ENCODE data around the gene CDIP1. TPM values are rescaled to one million over a fixed set of nuclear protein-coding genes. Genes with fewer than 3 reads are reported as not detected.
A peak's percentile ranks its signal among the peaks of the same experiment; 100 is the strongest.

CDIP1 gene
- total and polyA plus RNA-seq, 2 experiments from 2014 or later = 39.2 to 57.6 TPM

DNA sequence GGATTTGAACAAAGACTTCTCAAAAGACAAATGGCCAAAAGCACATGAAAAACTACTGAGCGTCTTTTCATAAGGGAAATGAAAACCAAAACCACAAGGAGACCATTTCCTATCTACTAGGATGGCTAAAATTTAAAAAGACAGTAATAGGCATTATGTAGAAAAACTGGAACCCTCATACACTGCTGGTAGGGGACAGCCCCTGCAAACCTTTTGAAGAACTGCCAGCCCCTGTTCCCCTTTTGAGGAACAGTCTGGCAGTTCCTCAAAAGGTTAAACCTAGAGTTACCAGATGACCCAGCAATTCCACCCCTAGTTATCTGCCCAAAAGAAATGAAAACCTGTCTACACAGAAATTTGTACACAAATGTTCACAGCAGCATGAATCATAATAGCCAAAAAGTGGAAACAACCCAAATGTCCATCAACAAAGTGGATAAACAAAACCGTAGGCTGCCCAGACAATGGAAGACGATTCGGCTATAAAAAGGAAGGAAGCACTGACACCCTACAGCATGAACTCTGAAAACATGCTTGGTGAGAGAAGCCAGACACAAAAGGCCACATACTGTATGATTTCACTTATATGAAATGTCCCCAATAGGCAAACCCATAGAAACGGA is 22.9 kb downstream of the CDIP1 start (continued):
- TF ChIP-seq, protein P1, sequence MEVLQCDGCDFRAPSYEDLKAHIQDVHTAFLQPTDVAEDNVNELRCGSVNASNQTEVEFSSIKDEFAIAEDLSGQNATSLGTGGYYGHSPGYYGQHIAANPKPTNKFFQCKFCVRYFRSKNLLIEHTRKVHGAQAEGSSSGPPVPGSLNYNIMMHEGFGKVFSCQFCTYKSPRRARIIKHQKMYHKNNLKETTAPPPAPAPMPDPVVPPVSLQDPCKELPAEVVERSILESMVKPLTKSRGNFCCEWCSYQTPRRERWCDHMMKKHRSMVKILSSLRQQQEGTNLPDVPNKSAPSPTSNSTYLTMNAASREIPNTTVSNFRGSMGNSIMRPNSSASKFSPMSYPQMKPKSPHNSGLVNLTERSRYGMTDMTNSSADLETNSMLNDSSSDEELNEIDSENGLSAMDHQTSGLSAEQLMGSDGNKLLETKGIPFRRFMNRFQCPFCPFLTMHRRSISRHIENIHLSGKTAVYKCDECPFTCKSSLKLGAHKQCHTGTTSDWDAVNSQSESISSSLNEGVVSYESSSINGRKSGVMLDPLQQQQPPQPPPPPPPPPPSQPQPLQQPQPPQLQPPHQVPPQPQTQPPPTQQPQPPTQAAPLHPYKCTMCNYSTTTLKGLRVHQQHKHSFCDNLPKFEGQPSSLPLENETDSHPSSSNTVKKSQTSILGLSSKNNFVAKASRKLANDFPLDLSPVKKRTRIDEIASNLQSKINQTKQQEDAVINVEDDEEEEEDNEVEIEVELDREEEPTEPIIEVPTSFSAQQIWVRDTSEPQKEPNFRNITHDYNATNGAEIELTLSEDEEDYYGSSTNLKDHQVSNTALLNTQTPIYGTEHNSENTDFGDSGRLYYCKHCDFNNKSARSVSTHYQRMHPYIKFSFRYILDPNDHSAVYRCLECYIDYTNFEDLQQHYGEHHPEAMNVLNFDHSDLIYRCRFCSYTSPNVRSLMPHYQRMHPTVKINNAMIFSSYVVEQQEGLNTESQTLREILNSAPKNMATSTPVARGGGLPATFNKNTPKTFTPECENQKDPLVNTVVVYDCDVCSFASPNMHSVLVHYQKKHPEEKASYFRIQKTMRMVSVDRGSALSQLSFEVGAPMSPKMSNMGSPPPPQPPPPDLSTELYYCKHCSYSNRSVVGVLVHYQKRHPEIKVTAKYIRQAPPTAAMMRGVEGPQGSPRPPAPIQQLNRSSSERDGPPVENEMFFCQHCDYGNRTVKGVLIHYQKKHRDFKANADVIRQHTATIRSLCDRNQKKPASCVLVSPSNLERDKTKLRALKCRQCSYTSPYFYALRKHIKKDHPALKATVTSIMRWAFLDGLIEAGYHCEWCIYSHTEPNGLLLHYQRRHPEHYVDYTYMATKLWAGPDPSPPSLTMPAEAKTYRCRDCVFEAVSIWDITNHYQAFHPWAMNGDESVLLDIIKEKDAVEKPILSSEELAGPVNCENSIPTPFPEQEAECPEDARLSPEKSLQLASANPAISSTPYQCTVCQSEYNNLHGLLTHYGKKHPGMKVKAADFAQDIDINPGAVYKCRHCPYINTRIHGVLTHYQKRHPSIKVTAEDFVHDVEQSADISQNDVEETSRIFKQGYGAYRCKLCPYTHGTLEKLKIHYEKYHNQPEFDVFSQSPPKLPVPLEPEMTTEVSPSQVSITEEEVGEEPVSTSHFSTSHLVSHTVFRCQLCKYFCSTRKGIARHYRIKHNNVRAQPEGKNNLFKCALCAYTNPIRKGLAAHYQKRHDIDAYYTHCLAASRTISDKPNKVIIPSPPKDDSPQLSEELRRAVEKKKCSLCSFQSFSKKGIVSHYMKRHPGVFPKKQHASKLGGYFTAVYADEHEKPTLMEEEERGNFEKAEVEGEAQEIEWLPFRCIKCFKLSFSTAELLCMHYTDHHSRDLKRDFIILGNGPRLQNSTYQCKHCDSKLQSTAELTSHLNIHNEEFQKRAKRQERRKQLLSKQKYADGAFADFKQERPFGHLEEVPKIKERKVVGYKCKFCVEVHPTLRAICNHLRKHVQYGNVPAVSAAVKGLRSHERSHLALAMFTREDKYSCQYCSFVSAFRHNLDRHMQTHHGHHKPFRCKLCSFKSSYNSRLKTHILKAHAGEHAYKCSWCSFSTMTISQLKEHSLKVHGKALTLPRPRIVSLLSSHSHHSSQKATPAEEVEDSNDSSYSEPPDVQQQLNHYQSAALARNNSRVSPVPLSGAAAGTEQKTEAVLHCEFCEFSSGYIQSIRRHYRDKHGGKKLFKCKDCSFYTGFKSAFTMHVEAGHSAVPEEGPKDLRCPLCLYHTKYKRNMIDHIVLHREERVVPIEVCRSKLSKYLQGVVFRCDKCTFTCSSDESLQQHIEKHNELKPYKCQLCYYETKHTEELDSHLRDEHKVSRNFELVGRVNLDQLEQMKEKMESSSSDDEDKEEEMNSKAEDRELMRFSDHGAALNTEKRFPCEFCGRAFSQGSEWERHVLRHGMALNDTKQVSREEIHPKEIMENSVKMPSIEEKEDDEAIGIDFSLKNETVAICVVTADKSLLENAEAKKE (CRISPR knock-in tag; IDR thresholded peaks at IDR 0.05) = no peak
- no peak for TF ChIP-seq ZNF331 (CRISPR knock-in tag; IDR thresholded peaks at IDR 0.05; ENCODE audit: low read depth)
- TF ChIP-seq, protein P2, sequence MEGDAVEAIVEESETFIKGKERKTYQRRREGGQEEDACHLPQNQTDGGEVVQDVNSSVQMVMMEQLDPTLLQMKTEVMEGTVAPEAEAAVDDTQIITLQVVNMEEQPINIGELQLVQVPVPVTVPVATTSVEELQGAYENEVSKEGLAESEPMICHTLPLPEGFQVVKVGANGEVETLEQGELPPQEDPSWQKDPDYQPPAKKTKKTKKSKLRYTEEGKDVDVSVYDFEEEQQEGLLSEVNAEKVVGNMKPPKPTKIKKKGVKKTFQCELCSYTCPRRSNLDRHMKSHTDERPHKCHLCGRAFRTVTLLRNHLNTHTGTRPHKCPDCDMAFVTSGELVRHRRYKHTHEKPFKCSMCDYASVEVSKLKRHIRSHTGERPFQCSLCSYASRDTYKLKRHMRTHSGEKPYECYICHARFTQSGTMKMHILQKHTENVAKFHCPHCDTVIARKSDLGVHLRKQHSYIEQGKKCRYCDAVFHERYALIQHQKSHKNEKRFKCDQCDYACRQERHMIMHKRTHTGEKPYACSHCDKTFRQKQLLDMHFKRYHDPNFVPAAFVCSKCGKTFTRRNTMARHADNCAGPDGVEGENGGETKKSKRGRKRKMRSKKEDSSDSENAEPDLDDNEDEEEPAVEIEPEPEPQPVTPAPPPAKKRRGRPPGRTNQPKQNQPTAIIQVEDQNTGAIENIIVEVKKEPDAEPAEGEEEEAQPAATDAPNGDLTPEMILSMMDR (conservative IDR thresholded peaks at IDR 0.05; ENCODE audit: low read depth in 2 of 2) = no peak

DNA sequence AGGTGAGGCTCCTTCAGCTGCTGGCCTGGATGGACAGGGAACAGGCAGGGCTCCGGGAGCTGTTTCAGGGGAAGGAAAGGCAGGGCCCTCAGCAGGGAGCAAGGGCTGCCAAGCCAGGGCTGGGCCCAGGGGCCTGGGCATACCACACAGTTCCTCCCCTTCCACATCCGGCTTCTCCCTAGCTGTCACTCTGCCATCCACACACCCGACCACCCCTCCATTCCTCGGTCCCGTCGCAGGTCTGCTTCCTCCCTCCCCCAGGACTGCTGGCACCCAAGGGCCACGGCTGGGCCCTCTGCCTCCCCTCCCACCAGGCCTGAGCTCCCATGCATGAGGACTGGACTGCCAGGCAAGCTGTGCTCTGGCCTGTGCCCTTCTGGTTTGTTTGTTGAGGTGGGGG is 24.0 kb downstream of the CDIP1 start:
- Mint-ChIP-seq H3K27ac (no peak overlapping the region; the same call in 1 of the 2 replicates), H3K27me3 (ENCODE audit: insufficient read depth, low read depth, poor library complexity) (peaks cover 8% of the 10 kb centered on the region), H3K36me3 (ENCODE audit: low read depth) (peaks cover 20% of the 10 kb centered on the region), H3K9me3 (no peaks in the 10 kb centered on the region), H3K4me3 (no peak overlapping the region), H3K4me1 (peaks cover 34% of the 10 kb centered on the region)
- Histone ChIP-seq H3K27ac (ENCODE audit: low read depth) (0 out of 2 replicates have a peak overlapping the region, but pooled peaks have one; percentile 32), H3K4me1 (ENCODE audit: insufficient read depth) (peaks cover 16% of the 10 kb centered on the region), H3K9me2 (ENCODE audit: insufficient read depth) (no peaks in the 10 kb centered on the region), H3K4me2 (no peak overlapping the region), H3K4me3 (no peak overlapping the region), H3K79me2 (replicated peaks; ENCODE audit: insufficient read depth) (peaks cover 23% of the 10 kb centered on the region), H4K20me1 (replicated peaks; ENCODE audit: insufficient read depth) (peaks cover 26% of the 10 kb centered on the region), H3K36me3 (ENCODE audit: insufficient read depth) (no peaks in the 10 kb centered on the region), H3K27me3 (ENCODE audit: insufficient read depth) (no peaks in the 10 kb centered on the region), H3F3A (replicated peaks; ENCODE audit: low read depth) (0 out of 2 replicates have a peak, but pooled peaks cover 7% of the 10 kb centered on the region), H2AFZ (no peak overlapping the region)
- no peak for DNase-seq (ENCODE audit: low spot score)
- ATAC-seq = no peak
- TF ChIP-seq, protein P3, sequence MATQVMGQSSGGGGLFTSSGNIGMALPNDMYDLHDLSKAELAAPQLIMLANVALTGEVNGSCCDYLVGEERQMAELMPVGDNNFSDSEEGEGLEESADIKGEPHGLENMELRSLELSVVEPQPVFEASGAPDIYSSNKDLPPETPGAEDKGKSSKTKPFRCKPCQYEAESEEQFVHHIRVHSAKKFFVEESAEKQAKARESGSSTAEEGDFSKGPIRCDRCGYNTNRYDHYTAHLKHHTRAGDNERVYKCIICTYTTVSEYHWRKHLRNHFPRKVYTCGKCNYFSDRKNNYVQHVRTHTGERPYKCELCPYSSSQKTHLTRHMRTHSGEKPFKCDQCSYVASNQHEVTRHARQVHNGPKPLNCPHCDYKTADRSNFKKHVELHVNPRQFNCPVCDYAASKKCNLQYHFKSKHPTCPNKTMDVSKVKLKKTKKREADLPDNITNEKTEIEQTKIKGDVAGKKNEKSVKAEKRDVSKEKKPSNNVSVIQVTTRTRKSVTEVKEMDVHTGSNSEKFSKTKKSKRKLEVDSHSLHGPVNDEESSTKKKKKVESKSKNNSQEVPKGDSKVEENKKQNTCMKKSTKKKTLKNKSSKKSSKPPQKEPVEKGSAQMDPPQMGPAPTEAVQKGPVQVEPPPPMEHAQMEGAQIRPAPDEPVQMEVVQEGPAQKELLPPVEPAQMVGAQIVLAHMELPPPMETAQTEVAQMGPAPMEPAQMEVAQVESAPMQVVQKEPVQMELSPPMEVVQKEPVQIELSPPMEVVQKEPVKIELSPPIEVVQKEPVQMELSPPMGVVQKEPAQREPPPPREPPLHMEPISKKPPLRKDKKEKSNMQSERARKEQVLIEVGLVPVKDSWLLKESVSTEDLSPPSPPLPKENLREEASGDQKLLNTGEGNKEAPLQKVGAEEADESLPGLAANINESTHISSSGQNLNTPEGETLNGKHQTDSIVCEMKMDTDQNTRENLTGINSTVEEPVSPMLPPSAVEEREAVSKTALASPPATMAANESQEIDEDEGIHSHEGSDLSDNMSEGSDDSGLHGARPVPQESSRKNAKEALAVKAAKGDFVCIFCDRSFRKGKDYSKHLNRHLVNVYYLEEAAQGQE (IDR thresholded peaks at IDR 0.05; ENCODE audit: unreplicated experiment) = no peak
- TF ChIP-seq JUNB (IDR thresholded peaks at IDR 0.05; ENCODE audit: unreplicated experiment) (no peak), CREB1 (CRISPR knock-in tag; IDR thresholded peaks at IDR 0.05; ENCODE audit: low read depth) (no peak), NANOG (IDR thresholded peaks at IDR 0.05; ENCODE audit: borderline replicate concordance) (no peak), EZH2phosphoT487 (IDR thresholded peaks at IDR 0.05; ENCODE audit: unreplicated experiment) (no peak), ZNF331 (CRISPR knock-in tag; IDR thresholded peaks at IDR 0.05; ENCODE audit: low read depth) (no peak), STAT1 (IDR thresholded peaks at IDR 0.05; ENCODE audit: unreplicated experiment) (no peak)
- TF ChIP-seq, protein P4, sequence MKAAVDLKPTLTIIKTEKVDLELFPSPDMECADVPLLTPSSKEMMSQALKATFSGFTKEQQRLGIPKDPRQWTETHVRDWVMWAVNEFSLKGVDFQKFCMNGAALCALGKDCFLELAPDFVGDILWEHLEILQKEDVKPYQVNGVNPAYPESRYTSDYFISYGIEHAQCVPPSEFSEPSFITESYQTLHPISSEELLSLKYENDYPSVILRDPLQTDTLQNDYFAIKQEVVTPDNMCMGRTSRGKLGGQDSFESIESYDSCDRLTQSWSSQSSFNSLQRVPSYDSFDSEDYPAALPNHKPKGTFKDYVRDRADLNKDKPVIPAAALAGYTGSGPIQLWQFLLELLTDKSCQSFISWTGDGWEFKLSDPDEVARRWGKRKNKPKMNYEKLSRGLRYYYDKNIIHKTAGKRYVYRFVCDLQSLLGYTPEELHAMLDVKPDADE (IDR thresholded peaks at IDR 0.05) = no peak
